Heart left ventricle (tissue), 13 donors: ENCODE results near the gene CTDSP2.

Source experiments
- POLR2A ChIP-seq, 2 donors: fragments of 450-650 bp; IDR thresholded peaks; one replicate each; pipeline ENCODE4 v1.6.1; 2017; ENCODE audit warnings: antibody characterized with exemption in 2 of 2, mild to moderate bottlenecking in 2 of 2, moderate library complexity in 2 of 2
- TF ChIP-seq, protein P1 (sequence below), 12 donors: fragments of 200-600 bp; sonication (generic) in 4 of 12; IDR thresholded peaks; one replicate each; pipeline versions ENCODE4 v1.5.0 to v1.8.0; 2018 to 2022; ENCODE audit warnings: antibody characterized with exemption in 12 of 12, mild to moderate bottlenecking in 5 of 12
- donor health status: ischemic (EF 13 %, LVEDD 7.1; RV severe dilation, severe dysfunction).
- donor health status: DM: no; HTN: yes; CAD: no.
- donor health status: DM: no; HTN: no; CAD: no.
- donor health status: ischemic (EF 25% LVEDD 6.9; RV normal size, moderate dysfunction).
- donor health status: ischemic (EF 25% LVEDD 5.7; RV mildly dilated, moderate dysfunction).
- donor health status: ischemic (EF 35%, LVEDD 5.7; RV mildly dilated, moderate dysfunction).
- donor health status: nonischemic (EF 11% LVEDD 7.7; RV severe dilation, severe dysfunction).
- donor health status: DM: yes; HTN: yes; CAD: no.
- donor health status: PGD.
- donor health status: ischemic (EF 29% LVEDD 5.4; RV normal size, mild dysfunction).
- donor health status: nonischemic (EF 23%, LVEDD 6.1; RV moderate dilation, normal function).

DNA sequence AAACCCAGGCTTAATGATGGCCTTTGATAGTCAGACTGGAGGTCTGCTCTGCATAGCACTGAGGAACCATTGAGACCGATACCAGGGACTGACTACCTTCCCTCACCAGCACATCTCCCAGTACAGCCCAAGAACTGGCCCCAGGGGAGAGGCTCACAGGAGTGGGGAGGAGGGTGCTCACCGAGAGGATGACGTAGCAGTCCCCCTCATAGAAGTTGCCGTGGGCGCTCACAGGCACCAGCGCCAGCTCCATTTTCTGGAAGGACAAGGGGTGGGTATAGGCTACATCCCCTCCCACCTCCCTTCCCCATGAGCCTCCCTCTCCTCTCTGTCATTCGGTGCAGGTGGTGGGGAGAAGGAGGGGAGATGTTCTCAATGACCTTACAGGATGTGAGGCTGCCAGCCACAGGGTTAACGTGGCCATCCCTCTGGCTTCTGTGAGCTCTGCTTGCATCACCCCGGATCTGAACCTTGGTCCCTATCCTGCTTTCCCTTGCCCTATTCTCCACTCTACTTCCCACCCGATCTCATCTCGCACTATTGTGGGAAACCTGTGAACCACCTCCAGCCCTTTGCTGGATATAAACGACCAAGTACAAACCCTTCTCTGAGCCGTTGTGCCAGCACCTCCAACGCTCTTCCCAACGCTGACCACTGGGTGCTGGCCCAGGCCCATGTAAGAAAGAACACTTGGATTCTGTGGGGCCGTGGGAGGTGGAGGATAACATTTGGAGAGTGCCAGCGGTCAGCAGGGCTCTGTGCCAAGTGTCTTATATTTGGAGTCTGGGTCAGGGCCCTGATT is 32.4 kb downstream of the CTDSP2 start:
- TF ChIP-seq, protein P1, sequence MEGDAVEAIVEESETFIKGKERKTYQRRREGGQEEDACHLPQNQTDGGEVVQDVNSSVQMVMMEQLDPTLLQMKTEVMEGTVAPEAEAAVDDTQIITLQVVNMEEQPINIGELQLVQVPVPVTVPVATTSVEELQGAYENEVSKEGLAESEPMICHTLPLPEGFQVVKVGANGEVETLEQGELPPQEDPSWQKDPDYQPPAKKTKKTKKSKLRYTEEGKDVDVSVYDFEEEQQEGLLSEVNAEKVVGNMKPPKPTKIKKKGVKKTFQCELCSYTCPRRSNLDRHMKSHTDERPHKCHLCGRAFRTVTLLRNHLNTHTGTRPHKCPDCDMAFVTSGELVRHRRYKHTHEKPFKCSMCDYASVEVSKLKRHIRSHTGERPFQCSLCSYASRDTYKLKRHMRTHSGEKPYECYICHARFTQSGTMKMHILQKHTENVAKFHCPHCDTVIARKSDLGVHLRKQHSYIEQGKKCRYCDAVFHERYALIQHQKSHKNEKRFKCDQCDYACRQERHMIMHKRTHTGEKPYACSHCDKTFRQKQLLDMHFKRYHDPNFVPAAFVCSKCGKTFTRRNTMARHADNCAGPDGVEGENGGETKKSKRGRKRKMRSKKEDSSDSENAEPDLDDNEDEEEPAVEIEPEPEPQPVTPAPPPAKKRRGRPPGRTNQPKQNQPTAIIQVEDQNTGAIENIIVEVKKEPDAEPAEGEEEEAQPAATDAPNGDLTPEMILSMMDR (IDR thresholded peaks at IDR 0.05) = peak in 2 of 12 donors; percentile 5 to 20
- no peak for TF ChIP-seq POLR2A (IDR thresholded peaks at IDR 0.05)
